Lung (tissue), 12 donors: ENCODE results near the gene ALDH1L2. TPM values are rescaled to one million over a fixed set of nuclear protein-coding genes. Genes with fewer than 3 reads are reported as not detected.

Source experiments
- ATAC-seq: fragments of 200-7000 bp; cut with Tn5 transposase; one replicate; pipeline ENCODE4 v1.9.1; 2020; ENCODE audit warnings: moderate number of reproducible peaks; ENCODE audit not compliant: insufficient read depth, low FRiP score
- DNase-seq, 3 donors: peaks; one replicate each; pipeline ENCODE4 v3.0.0-alpha.2; 2013 to 2017
- H3K27ac ChIP-seq, 2 donors: one replicate each; pipeline ENCODE4 v1.5.1; 2013; ENCODE audit warnings: mild to moderate bottlenecking in 2 of 2, moderate library complexity in 2 of 2, control low read depth in 1 of 2, inconsistent platforms in 1 of 2, low read depth in 1 of 2, low read length in 1 of 2
- H3K27me3 ChIP-seq, 3 donors: one replicate each; pipeline ENCODE4 v1.5.1; 2013; ENCODE audit warnings: low read length in 2 of 3; ENCODE audit not compliant: control insufficient read depth in 3 of 3, insufficient read depth in 3 of 3
- H3K36me3 ChIP-seq, 4 donors: one replicate each; pipeline ENCODE4 v1.5.1; 2013; ENCODE audit warnings: low read length in 4 of 4, mild to moderate bottlenecking in 1 of 4, moderate library complexity in 1 of 4; ENCODE audit not compliant: control insufficient read depth in 4 of 4, insufficient read depth in 4 of 4
- H3K4me1 ChIP-seq, 5 donors: one replicate each; pipeline ENCODE4 v1.5.1; 2013; ENCODE audit warnings: low read length in 5 of 5, mild to moderate bottlenecking in 2 of 5, moderate library complexity in 1 of 5; ENCODE audit not compliant: control insufficient read depth in 5 of 5, insufficient read depth in 5 of 5
- H3K4me3 ChIP-seq: one replicate; pipeline ENCODE4 v1.5.1; 2013; ENCODE audit warnings: mild to moderate bottlenecking, control low read depth, moderate library complexity
- H3K9ac ChIP-seq, 2 donors: one replicate each; pipeline ENCODE4 v1.5.1; 2013; ENCODE audit warnings: low read length in 2 of 2, control low read depth in 1 of 2; ENCODE audit not compliant: insufficient read depth in 1 of 2
- H3K9me3 ChIP-seq, 4 donors: one replicate each; pipeline ENCODE4 v1.5.1; 2013; ENCODE audit warnings: low read length in 3 of 4, mild to moderate bottlenecking in 1 of 4, moderate library complexity in 1 of 4; ENCODE audit not compliant: control insufficient read depth in 4 of 4, insufficient read depth in 3 of 4
- WGBS, 2 donors: extraction: QIAGEN DNeasy Blood & Tissue Kit; methylation state at CpG; one replicate each; pipeline ENCODE4 v1.1.7; 2013; 5-methylcytosine and 5-hydroxymethylcytosine counted together
- polyA plus RNA-seq, 2 donors: library from polyadenylated mRNA; stranded (reverse); fragments of 200-250 nt; gene quantifications; one replicate each; pipeline ENCODE4 v1.2.1, GENCODE V29; 2013
- total RNA-seq, 2 donors: library from RNA; depleted of rRNA in 1 of 2; stranded (reverse); fragments of >200 nt in 1 of 2; gene quantifications; one replicate each; pipeline ENCODE4 v1.2.1, GENCODE V29; 2014 to 2021
- TF ChIP-seq, protein P1 (sequence below): IDR thresholded peaks from 2 replicates; pipeline ENCODE4 v1.5.1; 2012; ENCODE audit warnings: mild to moderate bottlenecking; ENCODE audit errors: control extremely low read depth, extremely low read depth
- donor health status: control.
- donor health status: control.
- donor health status: Bipolar disorder and iron deficiency.
- donor health status: healthy.
- donor health status: DM: yes; HTN: yes; CAD: no.

Gene ALDH1L2
- total and polyA plus RNA-seq, 4 donors, result 1.1 to 28.4 (median 4.9) TPM

DNA sequence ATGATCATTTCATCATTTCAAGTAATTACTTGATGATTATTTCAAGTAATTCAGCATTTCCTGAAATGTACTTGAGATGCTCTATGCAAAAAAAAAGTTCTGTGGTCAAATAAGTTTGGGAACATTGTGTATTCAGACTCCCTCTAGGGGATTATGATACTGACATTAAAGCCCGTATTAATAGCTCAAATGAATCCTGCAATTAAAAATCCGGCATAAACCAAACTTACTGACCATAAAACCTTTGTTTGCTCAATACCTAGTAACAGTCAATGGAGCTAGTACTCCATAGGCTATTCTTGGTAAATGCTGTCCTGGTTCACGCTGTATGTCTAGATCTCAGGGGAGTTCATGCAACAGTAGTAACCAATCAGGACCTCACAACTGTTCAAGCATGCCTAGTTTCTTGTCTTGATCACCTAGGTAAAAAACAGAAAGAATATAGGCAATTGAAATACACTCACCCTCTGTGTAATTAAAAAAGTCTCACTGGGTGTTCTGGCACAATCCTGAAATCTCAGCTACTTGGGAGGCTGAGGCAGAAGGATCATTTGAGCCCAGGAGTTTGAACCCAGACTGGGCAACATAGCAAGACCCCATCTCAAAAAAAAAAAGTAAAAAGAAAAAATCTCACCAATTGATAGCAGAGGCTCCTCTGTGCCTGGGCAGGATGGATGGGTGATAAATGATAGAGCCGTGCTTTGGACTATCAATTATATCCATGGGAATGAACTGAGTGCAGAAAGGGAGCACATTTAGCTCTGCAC is 14.1 kb downstream of the ALDH1L2 start:
- 79 to 83% methylated on average over 4 of the region's 4 CpGs for WGBS, 2 donors
- no peak for ATAC-seq
- TF ChIP-seq, protein P1, sequence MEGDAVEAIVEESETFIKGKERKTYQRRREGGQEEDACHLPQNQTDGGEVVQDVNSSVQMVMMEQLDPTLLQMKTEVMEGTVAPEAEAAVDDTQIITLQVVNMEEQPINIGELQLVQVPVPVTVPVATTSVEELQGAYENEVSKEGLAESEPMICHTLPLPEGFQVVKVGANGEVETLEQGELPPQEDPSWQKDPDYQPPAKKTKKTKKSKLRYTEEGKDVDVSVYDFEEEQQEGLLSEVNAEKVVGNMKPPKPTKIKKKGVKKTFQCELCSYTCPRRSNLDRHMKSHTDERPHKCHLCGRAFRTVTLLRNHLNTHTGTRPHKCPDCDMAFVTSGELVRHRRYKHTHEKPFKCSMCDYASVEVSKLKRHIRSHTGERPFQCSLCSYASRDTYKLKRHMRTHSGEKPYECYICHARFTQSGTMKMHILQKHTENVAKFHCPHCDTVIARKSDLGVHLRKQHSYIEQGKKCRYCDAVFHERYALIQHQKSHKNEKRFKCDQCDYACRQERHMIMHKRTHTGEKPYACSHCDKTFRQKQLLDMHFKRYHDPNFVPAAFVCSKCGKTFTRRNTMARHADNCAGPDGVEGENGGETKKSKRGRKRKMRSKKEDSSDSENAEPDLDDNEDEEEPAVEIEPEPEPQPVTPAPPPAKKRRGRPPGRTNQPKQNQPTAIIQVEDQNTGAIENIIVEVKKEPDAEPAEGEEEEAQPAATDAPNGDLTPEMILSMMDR, result no peak

DNA sequence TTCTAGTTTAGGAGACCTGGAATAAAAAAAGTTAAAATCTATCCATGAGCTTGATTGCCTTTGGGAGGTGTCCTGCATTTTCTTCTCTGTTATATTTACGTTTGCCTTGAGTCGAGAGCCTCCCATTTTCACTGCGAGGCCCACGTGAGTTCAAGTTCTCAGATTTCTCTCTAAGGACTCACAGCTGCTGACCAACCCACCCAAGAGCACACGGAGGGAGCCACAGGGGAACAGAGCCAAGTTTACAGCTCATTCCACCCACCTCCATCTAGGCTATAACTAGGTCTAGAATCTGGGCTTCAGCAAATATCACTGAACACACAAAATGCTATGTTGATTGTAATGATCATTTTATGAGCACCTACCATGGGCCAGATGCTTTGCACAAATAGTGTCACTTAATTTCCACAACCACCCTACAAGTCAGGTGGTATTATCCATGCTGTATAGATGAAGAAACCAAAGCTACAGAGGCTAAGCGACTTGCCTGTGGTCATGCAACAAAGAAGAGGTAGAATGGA is 16.7 kb downstream of the ALDH1L2 start:
- no peaks in the 10 kb centered on the region for H3K27me3 ChIP-seq
- H3K36me3 ChIP-seq, result peaks cover 0 to 2% (median 0%) of the 10 kb centered on the region in 4 donors
- TF ChIP-seq, protein P1, result no peak
- DNase-seq, result no peak
- H3K4me3 ChIP-seq, result no peak overlapping the region
- H3K4me1 ChIP-seq, result no peaks in the 10 kb centered on the region
- H3K9ac ChIP-seq, result no peak overlapping the region
- no peaks in the 10 kb centered on the region for H3K9me3 ChIP-seq
- no peak overlapping the region for H3K27ac ChIP-seq
- 65 to 71% methylated on average over 6 of the region's 6 CpGs for WGBS, 2 donors
- no peak for ATAC-seq

More for the DNA sequence above, 14.1 kb downstream of the ALDH1L2 start:
- H3K9ac ChIP-seq, result no peak overlapping the region
- H3K4me3 ChIP-seq, result no peak overlapping the region
- no peaks in the 10 kb centered on the region for H3K27me3 ChIP-seq
- H3K27ac ChIP-seq, result no peak overlapping the region
- no peaks in the 10 kb centered on the region for H3K9me3 ChIP-seq
- DNase-seq, result no peak
- no peaks in the 10 kb centered on the region for H3K4me1 ChIP-seq
- no peaks in the 10 kb centered on the region for H3K36me3 ChIP-seq

DNA sequence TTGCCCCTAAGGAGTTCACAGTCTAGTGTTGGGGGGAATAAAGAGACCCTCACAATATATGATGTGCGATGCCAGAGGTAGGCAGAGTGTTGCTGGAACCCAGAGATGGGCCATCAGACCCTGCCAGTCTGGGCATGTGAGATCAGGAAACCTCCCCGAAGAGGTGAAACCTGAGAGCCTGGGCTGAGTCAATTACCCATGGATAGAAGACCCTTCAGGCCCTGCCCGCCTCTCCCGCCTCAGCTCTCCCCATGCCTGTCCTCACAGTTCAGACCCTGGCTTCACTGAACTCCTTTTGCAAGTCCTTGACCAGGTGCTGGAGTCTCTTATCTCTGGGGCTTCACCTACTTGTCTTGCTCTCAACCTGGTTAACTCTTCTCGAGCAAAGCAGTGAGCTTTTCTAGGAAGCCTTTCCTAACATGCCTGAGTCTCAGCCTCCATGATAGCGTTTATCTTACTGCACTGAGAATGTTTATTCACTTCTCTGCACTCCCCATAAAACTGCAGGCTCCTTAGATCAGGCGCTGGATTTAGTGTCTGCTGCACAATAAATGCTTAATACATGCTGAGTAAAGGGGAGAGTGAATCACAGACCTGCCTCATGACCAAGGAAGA is 19.6 kb downstream of the ALDH1L2 start:
- H3K27me3 ChIP-seq, result no peaks in the 10 kb centered on the region
- DNase-seq (no peak), ATAC-seq (no peak)
- H3K9me3 ChIP-seq, result no peaks in the 10 kb centered on the region
- H3K36me3 ChIP-seq, result peaks cover 0 to 4% (median 1%) of the 10 kb centered on the region in 4 donors
- H3K4me1 ChIP-seq, result no peaks in the 10 kb centered on the region
- H3K27ac ChIP-seq, result no peak overlapping the region
- no peak overlapping the region for H3K9ac ChIP-seq
- TF ChIP-seq, protein P1, result no peak
- H3K4me3 ChIP-seq, result no peak overlapping the region
- 59 to 70% methylated on average over 7 of the region's 7 CpGs for WGBS, 2 donors
